HCT116 (cell line): Measurements from ENCODE around the gene PIGN. TPM values are rescaled to one million over a fixed set of nuclear protein-coding genes. Genes with fewer than 3 reads are reported as not detected.

Experiments used
- ATAC-seq: fragments of 200-7000 bp; cut with Tn5 transposase; 2 replicates; pipeline ENCODE4 v1.9.1; 2020; ENCODE audit warnings: mild to moderate bottlenecking, moderate library complexity
- BruUV-seq: library from RNA; stranded (reverse); fragments of 400-500 nt; replicated peaks from 2 replicates; lab custom pipeline; 2021; lab: Mats Ljungman, UMichigan
- CTCF ChIA-PET: fragments of 300-600 bp; sonication (Branson Sonifier 250); formaldehyde crosslinking; loops from one replicate; lab custom pipeline; 2021; ENCODE audit warnings: antibody characterized with exemption; lab: Charles Lee
- POLR2A ChIA-PET: fragments of 300-600, 350-600 bp; sonication (Branson Sonifier 250); formaldehyde crosslinking; loops from one replicate; lab custom pipeline; 2021; ENCODE audit warnings: antibody characterized with exemption; lab: Charles Lee
- RAD21 ChIA-PET, 2 experiments: fragments of 300-600 bp; sonication (Branson Sonifier 250); formaldehyde crosslinking; loops; one replicate each; lab custom pipeline; 2023; ENCODE audit warnings: low total read pairs in 2 of 2; ENCODE audit not compliant: uncharacterized antibody in 2 of 2, unreplicated experiment in 2 of 2, low non-redundant PET in 1 of 2; lab: Charles Lee
- DNase-seq: peaks from one replicate; pipeline ENCODE4 v3.0.0-alpha.2; 2010; ENCODE audit warnings: low read depth, low spot score
- H2AFZ ChIP-seq: fragments of 200-600 bp; shearing (Covaris generic), sonication (generic); 2 replicates; pipeline ENCODE4 v1.6.1; 2017; ENCODE audit warnings: low read depth, mixed run types, mixed read lengths, antibody characterized with exemption, low read length; ENCODE audit not compliant: poor library complexity, severe bottlenecking
- H3K27ac ChIP-seq: 2 replicates; pipeline ENCODE4 v1.5.1; 2012; ENCODE audit warnings: low read depth, low read length
- H3K27me3 ChIP-seq: fragments of 200-600 bp; sonication (generic); 2 replicates; pipeline ENCODE4 v1.6.1; 2016; ENCODE audit warnings: mixed run types, low read length, mixed read lengths; ENCODE audit not compliant: insufficient read depth
- H3K36me3 ChIP-seq, 2 experiments: fragments of 200-500 bp in 1 of 2; fragments of 200-600 bp in 1 of 2; sonication (Bioruptor generic) in 1 of 2; sonication (generic) in 1 of 2; 2 replicates each; pipeline versions ENCODE4 v1.5.1 to v1.6.1; 2014 to 2016; ENCODE audit warnings: low read length in 2 of 2, inconsistent platforms in 1 of 2, mixed read lengths in 1 of 2, mixed run types in 1 of 2; ENCODE audit not compliant: insufficient read depth in 2 of 2, control insufficient read depth in 1 of 2
- H3K4me1 ChIP-seq, 2 experiments: fragments of 200-600 bp in 1 of 2; sonication (generic) in 1 of 2; 2 replicates each; pipeline versions ENCODE4 v1.5.1 to v1.6.1; 2012 to 2017; ENCODE audit warnings: low read length in 2 of 2, inconsistent platforms in 1 of 2, mild to moderate bottlenecking in 1 of 2, mixed read lengths in 1 of 2, mixed run types in 1 of 2, moderate library complexity in 1 of 2; ENCODE audit not compliant: insufficient read depth in 2 of 2, control insufficient read depth in 1 of 2
- H3K4me2 ChIP-seq: fragments of 200-600 bp; sonication (generic); 2 replicates; pipeline ENCODE4 v1.6.1; 2017; ENCODE audit warnings: mixed run types, low read length, mixed read lengths
- H3K4me3 ChIP-seq, 2 experiments: fragments of 200-600 bp in 1 of 2; sonication (generic) in 1 of 2; replicated peaks in 1 of 2; 2 replicates each; pipeline ENCODE4 v1.5.1; 2011 to 2016; ENCODE audit warnings: low read length in 2 of 2, control low read depth in 1 of 2, low read depth in 1 of 2, mild to moderate bottlenecking in 1 of 2, mixed read lengths in 1 of 2, mixed run types in 1 of 2
- H3K79me2 ChIP-seq: fragments of 200-600 bp; sonication (generic); 2 replicates; pipeline ENCODE4 v1.6.1; 2017; ENCODE audit warnings: mild to moderate bottlenecking, mixed run types, low read length, moderate library complexity, mixed read lengths; ENCODE audit not compliant: insufficient read depth
- H3K9ac ChIP-seq: fragments of 200-600 bp; sonication (generic); 2 replicates; pipeline ENCODE4 v1.6.1; 2016; ENCODE audit warnings: low read length, mixed read lengths
- H3K9me2 ChIP-seq: fragments of 200-600 bp; sonication (generic), shearing (Covaris generic); 2 replicates; pipeline ENCODE4 v1.6.1; 2017; ENCODE audit warnings: mixed run types, mild to moderate bottlenecking, moderate library complexity; ENCODE audit not compliant: insufficient read depth
- H3K9me3 ChIP-seq, 2 experiments: fragments of 200-500 bp in 1 of 2; fragments of 200-600 bp in 1 of 2; sonication (Bioruptor generic) in 1 of 2; sonication (generic) in 1 of 2; 2 replicates each; pipeline ENCODE4 v1.6.1; 2014 to 2017; ENCODE audit warnings: low read length in 2 of 2, mixed read lengths in 2 of 2, inconsistent platforms in 1 of 2, low read depth in 1 of 2, mild to moderate bottlenecking in 1 of 2, mixed run types in 1 of 2, moderate library complexity in 1 of 2; ENCODE audit not compliant: control insufficient read depth in 1 of 2, insufficient read depth in 1 of 2
- H4K20me1 ChIP-seq: fragments of 200-600 bp; sonication (generic), shearing (Covaris generic); 2 replicates; pipeline ENCODE4 v1.6.1; 2017; ENCODE audit warnings: mixed run types, mild to moderate bottlenecking, moderate library complexity; ENCODE audit not compliant: insufficient read depth
- ELF1 ChIP-seq: IDR thresholded peaks from 2 replicates; pipeline ENCODE4 v1.6.1; 2012; ENCODE audit warnings: low read depth, borderline replicate concordance
- EZH2 ChIP-seq: fragments of 200-600 bp; sonication (generic); IDR thresholded peaks from 2 replicates; pipeline ENCODE4 v1.6.1; 2017; ENCODE audit warnings: antibody characterized with exemption, mixed run types
- EZH2phosphoT487 ChIP-seq: fragments of 200-600 bp; IDR thresholded peaks from 2 replicates; pipeline ENCODE4 v1.6.1; 2018; ENCODE audit warnings: antibody characterized with exemption, borderline replicate concordance
- FOSL1 ChIP-seq: IDR thresholded peaks from 2 replicates; pipeline ENCODE4 v1.6.1; 2012; ENCODE audit warnings: low read depth
- JUND ChIP-seq: IDR thresholded peaks from 2 replicates; pipeline ENCODE4 v1.6.1; 2012
- MAX ChIP-seq: IDR thresholded peaks from 2 replicates; pipeline ENCODE4 v1.6.1; 2012
- POLR2A ChIP-seq: IDR thresholded peaks from 2 replicates; pipeline ENCODE4 v1.7.0; 2011; ENCODE audit warnings: borderline replicate concordance; ENCODE audit not compliant: insufficient read depth, insufficient read length; ENCODE audit errors: extremely low read depth
- POLR2AphosphoS5 ChIP-seq: IDR thresholded peaks from 2 replicates; pipeline ENCODE4 v1.6.1; 2011; ENCODE audit warnings: mild to moderate bottlenecking, low read depth, low read length, moderate library complexity
- SP1 ChIP-seq: IDR thresholded peaks from 2 replicates; pipeline ENCODE4 v1.6.1; 2012; ENCODE audit warnings: low read depth
- SRF ChIP-seq: IDR thresholded peaks from 2 replicates; pipeline ENCODE4 v1.6.1; 2012; ENCODE audit warnings: low read depth
- TCF7L2 ChIP-seq: IDR thresholded peaks from 2 replicates; pipeline ENCODE4 v1.7.0; 2011; ENCODE audit warnings: borderline replicate concordance, inconsistent platforms; ENCODE audit not compliant: insufficient read depth, insufficient read length; ENCODE audit errors: extremely low read depth
- YY1 ChIP-seq: IDR thresholded peaks from 2 replicates; pipeline ENCODE4 v1.6.1; 2011; ENCODE audit warnings: low read length, low read depth, moderate library complexity, mild to moderate bottlenecking; ENCODE audit not compliant: insufficient replicate concordance; ENCODE audit errors: extremely low read depth
- ZFX ChIP-seq: fragments of 450-650 bp; IDR thresholded peaks from 2 replicates; pipeline ENCODE4 v1.6.1; 2017
- ZNF274 ChIP-seq: fragments of 200-500 bp; sonication (Bioruptor generic); IDR thresholded peaks from 2 replicates; pipeline ENCODE4 v1.6.1; 2014; ENCODE audit warnings: mild to moderate bottlenecking, low read depth, low read length, inconsistent platforms
- intact Hi-C: fragments of 100-400 bp; cut with micrococcal nuclease; formaldehyde crosslinking; loops from 2 replicates; pipeline ENCODE4 v1.10.0; 2022
- total RNA-seq: library from RNA; stranded (reverse); gene quantifications from one replicate; pipeline ENCODE4 v1.2.1, GENCODE V29; 2021; ENCODE audit not compliant: unreplicated experiment
- TF ChIP-seq, protein P1 (sequence below): IDR thresholded peaks from 2 replicates; pipeline ENCODE4 v1.6.1; 2012
- TF ChIP-seq, protein P2 (sequence below), 3 experiments: fragments of 200-600 bp in 1 of 3; sonication (generic) in 1 of 3; IDR thresholded peaks in 2 of 3; conservative IDR thresholded peaks in 1 of 3; 2 replicates each; pipeline ENCODE4 v1.5.1; 2012 to 2017; ENCODE audit warnings: low read depth in 2 of 3, low read length in 2 of 3, antibody characterized with exemption in 1 of 3, borderline replicate concordance in 1 of 3, control low read depth in 1 of 3, mild to moderate bottlenecking in 1 of 3, mixed read lengths in 1 of 3, mixed run types in 1 of 3, moderate library complexity in 1 of 3; ENCODE audit not compliant: insufficient read depth in 1 of 3

Gene PIGN
- total RNA-seq, 1 experiment from 2014 or later = 12.2 TPM

DNA sequence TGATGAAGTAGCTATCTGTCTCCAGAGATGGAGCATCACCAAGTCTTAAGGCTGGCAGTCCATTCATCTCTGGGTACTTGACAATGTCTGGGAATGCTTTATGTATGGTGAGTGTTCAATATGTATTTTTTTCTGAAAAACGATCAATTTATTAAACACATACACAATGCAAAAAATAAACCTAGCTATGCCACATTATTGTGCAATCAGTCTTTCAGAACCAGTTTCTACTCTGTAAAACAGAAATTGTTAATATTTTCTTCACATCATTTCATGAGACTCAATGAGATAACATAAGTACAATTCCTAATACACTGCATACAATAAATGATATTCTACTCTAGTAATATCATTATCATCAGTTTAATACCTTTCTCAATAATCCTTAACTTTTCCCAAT is 122.5 kb downstream of the PIGN start:
- no peaks in the 10 kb centered on the region; a peak in 1 of 4 replicates for H3K36me3 ChIP-seq
- H3K4me3 ChIP-seq = no peak overlapping the region
- no peak overlapping the region for H2AFZ ChIP-seq
- DNase-seq = no peak
- H3K4me2 ChIP-seq = no peak overlapping the region
- RAD21 ChIA-PET = no interaction called here
- H3K4me1 ChIP-seq = peaks cover 0 to 6% of the 10 kb centered on the region in 2 experiments; a peak in 1 of 4 replicates
- H4K20me1 ChIP-seq = no peaks in the 10 kb centered on the region
- no peaks in the 10 kb centered on the region for H3K9me3 ChIP-seq
- H3K9me2 ChIP-seq = no peaks in the 10 kb centered on the region
- H3K79me2 ChIP-seq = no peaks in the 10 kb centered on the region
- ATAC-seq = no peak
- no peaks in the 10 kb centered on the region for H3K27me3 ChIP-seq
- no TSS peak for BruUV-seq
- POLR2A ChIA-PET = no interaction called here
- TF ChIP-seq POLR2A (no peak), FOSL1 (no peak), EZH2phosphoT487 (no peak), EZH2 (no peak), MAX (no peak), ZNF274 (no peak), JUND (no peak), SP1 (no peak), ZFX (no peak), SRF (no peak), TCF7L2 (no peak), POLR2AphosphoS5 (no peak), YY1 (no peak), ELF1 (no peak)
- TF ChIP-seq, protein P1, sequence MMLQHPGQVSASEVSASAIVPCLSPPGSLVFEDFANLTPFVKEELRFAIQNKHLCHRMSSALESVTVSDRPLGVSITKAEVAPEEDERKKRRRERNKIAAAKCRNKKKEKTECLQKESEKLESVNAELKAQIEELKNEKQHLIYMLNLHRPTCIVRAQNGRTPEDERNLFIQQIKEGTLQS = no peak
- TF ChIP-seq, protein P2, sequence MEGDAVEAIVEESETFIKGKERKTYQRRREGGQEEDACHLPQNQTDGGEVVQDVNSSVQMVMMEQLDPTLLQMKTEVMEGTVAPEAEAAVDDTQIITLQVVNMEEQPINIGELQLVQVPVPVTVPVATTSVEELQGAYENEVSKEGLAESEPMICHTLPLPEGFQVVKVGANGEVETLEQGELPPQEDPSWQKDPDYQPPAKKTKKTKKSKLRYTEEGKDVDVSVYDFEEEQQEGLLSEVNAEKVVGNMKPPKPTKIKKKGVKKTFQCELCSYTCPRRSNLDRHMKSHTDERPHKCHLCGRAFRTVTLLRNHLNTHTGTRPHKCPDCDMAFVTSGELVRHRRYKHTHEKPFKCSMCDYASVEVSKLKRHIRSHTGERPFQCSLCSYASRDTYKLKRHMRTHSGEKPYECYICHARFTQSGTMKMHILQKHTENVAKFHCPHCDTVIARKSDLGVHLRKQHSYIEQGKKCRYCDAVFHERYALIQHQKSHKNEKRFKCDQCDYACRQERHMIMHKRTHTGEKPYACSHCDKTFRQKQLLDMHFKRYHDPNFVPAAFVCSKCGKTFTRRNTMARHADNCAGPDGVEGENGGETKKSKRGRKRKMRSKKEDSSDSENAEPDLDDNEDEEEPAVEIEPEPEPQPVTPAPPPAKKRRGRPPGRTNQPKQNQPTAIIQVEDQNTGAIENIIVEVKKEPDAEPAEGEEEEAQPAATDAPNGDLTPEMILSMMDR (IDR thresholded peaks at IDR 0.05 in 2 of 3, conservative IDR thresholded peaks at IDR 0.05 in 1 of 3; ENCODE audit: borderline replicate concordance in 1 of 3, insufficient read depth in 1 of 3, low read depth in 2 of 3, low read length in 2 of 3) = no peak
- H3K27ac ChIP-seq = no peak overlapping the region
- no peak overlapping the region for H3K9ac ChIP-seq
- CTCF ChIA-PET = no interaction called here
- intact Hi-C loops = no loop called here
